WTC11 (cell line): Measurements from ENCODE around the gene FRRS1. TPM values are rescaled to one million over a fixed set of nuclear protein-coding genes. Genes with fewer than 3 reads are reported as not detected.

ENCODE experiments used
- ATAC-seq: fragments of 200-7000 bp; cut with Tn5 transposase; 2 replicates; pipeline ENCODE4 v1.10.0; 2021; ENCODE audit warnings: mild to moderate bottlenecking, moderate library complexity
- CTCF ChIA-PET: fragments of 300-600 bp; sonication (Branson Sonifier 250); formaldehyde crosslinking; loops from one replicate; lab custom pipeline; 2021; ENCODE audit warnings: antibody characterized with exemption; lab: Charles Lee
- POLR2A ChIA-PET: fragments of 350-600 bp; sonication (Branson Sonifier 250); formaldehyde crosslinking; loops from one replicate; lab custom pipeline; 2021; ENCODE audit warnings: antibody characterized with exemption; lab: Charles Lee
- DNase-seq: peaks from one replicate; pipeline ENCODE4 v3.0.0; 2021; ENCODE audit warnings: low spot score
- H3K27ac Mint-ChIP-seq: 2 replicates; pipeline ENCODE4 v1.8.0; 2021; ENCODE audit warnings: mixed read lengths
- H3K27me3 Mint-ChIP-seq: 2 replicates; pipeline ENCODE4 v1.8.0; 2021; ENCODE audit warnings: low read depth, mild to moderate bottlenecking, moderate library complexity, mixed read lengths
- H3K36me3 Mint-ChIP-seq: 2 replicates; pipeline ENCODE4 v1.8.0; 2021; ENCODE audit warnings: mixed read lengths
- H3K4me1 Mint-ChIP-seq: 2 replicates; pipeline ENCODE4 v1.8.0; 2022; ENCODE audit warnings: mixed read lengths
- H3K4me3 Mint-ChIP-seq: 2 replicates; pipeline ENCODE4 v1.8.0; 2021; ENCODE audit warnings: mild to moderate bottlenecking, moderate library complexity, mixed read lengths
- H3K9me3 Mint-ChIP-seq: 2 replicates; pipeline ENCODE4 v1.8.0; 2021; ENCODE audit warnings: mixed read lengths
- CREB1 ChIP-seq: sonication (generic); formaldehyde crosslinking; IDR thresholded peaks from 2 replicates; pipeline ENCODE4 v1.8.0; 2023; ENCODE audit warnings: mild to moderate bottlenecking, missing genetic modification reagents
- CREM ChIP-seq: sonication (generic); formaldehyde crosslinking; IDR thresholded peaks from 2 replicates; pipeline ENCODE4 v1.8.1; 2022; ENCODE audit warnings: mild to moderate bottlenecking, missing genetic modification reagents, moderate library complexity
- ERG ChIP-seq: fragments of 250-450 bp; sonication (Bioruptor Pico); IDR thresholded peaks from 2 replicates; pipeline ENCODE4 v1.8.0; 2021; ENCODE audit warnings: mild to moderate bottlenecking
- ETV6 ChIP-seq: sonication (generic); formaldehyde crosslinking; IDR thresholded peaks from 2 replicates; pipeline ENCODE4 v1.8.1; 2022; ENCODE audit warnings: mild to moderate bottlenecking, missing genetic modification reagents
- FOXJ3 ChIP-seq: sonication (generic); formaldehyde crosslinking; IDR thresholded peaks from 2 replicates; pipeline ENCODE4 v1.9.0; 2021; ENCODE audit warnings: missing genetic modification reagents, mild to moderate bottlenecking, borderline replicate concordance
- FOXK1 ChIP-seq: sonication (generic); formaldehyde crosslinking; IDR thresholded peaks from 2 replicates; pipeline ENCODE4 v1.8.0; 2022; ENCODE audit warnings: mild to moderate bottlenecking, moderate library complexity, missing genetic modification reagents
- GRHL2 ChIP-seq: fragments of 250-450 bp; sonication (Bioruptor Pico); IDR thresholded peaks from 2 replicates; pipeline ENCODE4 v1.8.0; 2022; ENCODE audit warnings: mild to moderate bottlenecking, moderate library complexity; ENCODE audit not compliant: insufficient replicate concordance, severe bottlenecking
- HMGA2 ChIP-seq: fragments of 250-450 bp; sonication (Bioruptor Pico); IDR thresholded peaks from 2 replicates; pipeline ENCODE4 v1.4.0; 2021; ENCODE audit warnings: mild to moderate bottlenecking, moderate library complexity
- MXD4 ChIP-seq: fragments of 250-450 bp; sonication (Bioruptor Pico); IDR thresholded peaks from 2 replicates; pipeline ENCODE4 v1.8.0; 2021; ENCODE audit warnings: mild to moderate bottlenecking, moderate library complexity, borderline replicate concordance
- MYBL2 ChIP-seq: sonication (generic); formaldehyde crosslinking; IDR thresholded peaks from 2 replicates; pipeline ENCODE4 v1.8.1; 2023; ENCODE audit warnings: mild to moderate bottlenecking, moderate library complexity, missing genetic modification reagents
- NFE2L1 ChIP-seq: sonication (generic); formaldehyde crosslinking; IDR thresholded peaks from 2 replicates; pipeline ENCODE4 v1.8.1; 2023; ENCODE audit warnings: missing genetic modification reagents
- NR1H2 ChIP-seq: sonication (generic); formaldehyde crosslinking; IDR thresholded peaks from 2 replicates; pipeline ENCODE4 v1.9.0; 2021; ENCODE audit warnings: mild to moderate bottlenecking, moderate library complexity, missing genetic modification reagents
- PRRX2 ChIP-seq: fragments of 250-450 bp; sonication (Bioruptor Pico); IDR thresholded peaks from 2 replicates; pipeline ENCODE4 v1.8.0; 2021; ENCODE audit warnings: mild to moderate bottlenecking
- RELA ChIP-seq: sonication (generic); formaldehyde crosslinking; IDR thresholded peaks from 2 replicates; pipeline ENCODE4 v1.8.1; 2022; ENCODE audit warnings: missing genetic modification reagents, mild to moderate bottlenecking, borderline replicate concordance
- SMAD3 ChIP-seq: sonication (generic); formaldehyde crosslinking; IDR thresholded peaks from 2 replicates; pipeline ENCODE4 v1.8.0; 2022; ENCODE audit warnings: missing genetic modification reagents, mild to moderate bottlenecking, borderline replicate concordance
- TCF7 ChIP-seq: sonication (generic); formaldehyde crosslinking; IDR thresholded peaks from 2 replicates; pipeline ENCODE4 v1.8.0; 2022; ENCODE audit warnings: mild to moderate bottlenecking, low read depth, missing genetic modification reagents, moderate library complexity
- TEAD1 ChIP-seq: sonication (generic); formaldehyde crosslinking; IDR thresholded peaks from 2 replicates; pipeline ENCODE4 v1.8.0; 2022; ENCODE audit warnings: mild to moderate bottlenecking, missing genetic modification reagents
- TP53 ChIP-seq: sonication (generic); formaldehyde crosslinking; IDR thresholded peaks from 2 replicates; pipeline ENCODE4 v1.8.1; 2023; ENCODE audit warnings: mild to moderate bottlenecking, missing genetic modification reagents
- ZNF317 ChIP-seq: sonication (generic); formaldehyde crosslinking; IDR thresholded peaks from 2 replicates; pipeline ENCODE4 v1.8.1; 2023; ENCODE audit warnings: low read depth, mild to moderate bottlenecking, moderate library complexity, missing genetic modification reagents, borderline replicate concordance
- ZNF512 ChIP-seq: sonication (generic); formaldehyde crosslinking; IDR thresholded peaks from 2 replicates; pipeline ENCODE4 v1.8.1; 2022; ENCODE audit warnings: missing genetic modification reagents, borderline replicate concordance
- ZNF671 ChIP-seq: fragments of 250-450 bp; sonication (Bioruptor Pico); IDR thresholded peaks from 2 replicates; pipeline ENCODE4 v1.8.0; 2021; ENCODE audit warnings: mild to moderate bottlenecking
- total RNA-seq: library from RNA; stranded (reverse); gene quantifications from 3 replicates; pipeline ENCODE4 v1.2.3, GENCODE V29; 2021
- TF ChIP-seq, protein P1 (sequence below): sonication (generic); formaldehyde crosslinking; IDR thresholded peaks from 2 replicates; pipeline ENCODE4 v1.8.1; 2023; ENCODE audit warnings: mild to moderate bottlenecking, missing genetic modification reagents, moderate library complexity
- TF ChIP-seq, protein P2 (sequence below): sonication (generic); formaldehyde crosslinking; IDR thresholded peaks from 2 replicates; pipeline ENCODE4 v1.8.1; 2023; ENCODE audit warnings: mild to moderate bottlenecking, missing genetic modification reagents, borderline replicate concordance
- TF ChIP-seq, protein P3 (sequence below): sonication (generic); formaldehyde crosslinking; IDR thresholded peaks from 2 replicates; pipeline ENCODE4 v1.8.1; 2023; ENCODE audit warnings: mild to moderate bottlenecking, missing genetic modification reagents, moderate library complexity
- TF ChIP-seq, protein P4 (sequence below): sonication (generic); formaldehyde crosslinking; IDR thresholded peaks from 2 replicates; pipeline ENCODE4 v1.8.1; 2023; ENCODE audit warnings: mild to moderate bottlenecking, moderate library complexity, missing genetic modification reagents

FRRS1 gene
- total RNA-seq, 1 experiment from 2014 or later, result 6.2 TPM

GRCh38 chr1:99781798-99782197 is 15.4 kb upstream of the FRRS1 start (continued):
- TF ChIP-seq CREM (CRISPR knock-in tag) (no peak), RELA (no peak), SMAD3 (CRISPR knock-in tag) (no peak), MYBL2 (CRISPR knock-in tag) (no peak), PRRX2 (no peak), NR1H2 (CRISPR knock-in tag) (no peak), CREB1 (no peak), HMGA2 (CRISPR knock-in tag) (no peak)
- TF ChIP-seq, protein P1, sequence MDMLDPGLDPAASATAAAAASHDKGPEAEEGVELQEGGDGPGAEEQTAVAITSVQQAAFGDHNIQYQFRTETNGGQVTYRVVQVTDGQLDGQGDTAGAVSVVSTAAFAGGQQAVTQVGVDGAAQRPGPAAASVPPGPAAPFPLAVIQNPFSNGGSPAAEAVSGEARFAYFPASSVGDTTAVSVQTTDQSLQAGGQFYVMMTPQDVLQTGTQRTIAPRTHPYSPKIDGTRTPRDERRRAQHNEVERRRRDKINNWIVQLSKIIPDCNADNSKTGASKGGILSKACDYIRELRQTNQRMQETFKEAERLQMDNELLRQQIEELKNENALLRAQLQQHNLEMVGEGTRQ (CRISPR knock-in tag), result no peak

DNA sequence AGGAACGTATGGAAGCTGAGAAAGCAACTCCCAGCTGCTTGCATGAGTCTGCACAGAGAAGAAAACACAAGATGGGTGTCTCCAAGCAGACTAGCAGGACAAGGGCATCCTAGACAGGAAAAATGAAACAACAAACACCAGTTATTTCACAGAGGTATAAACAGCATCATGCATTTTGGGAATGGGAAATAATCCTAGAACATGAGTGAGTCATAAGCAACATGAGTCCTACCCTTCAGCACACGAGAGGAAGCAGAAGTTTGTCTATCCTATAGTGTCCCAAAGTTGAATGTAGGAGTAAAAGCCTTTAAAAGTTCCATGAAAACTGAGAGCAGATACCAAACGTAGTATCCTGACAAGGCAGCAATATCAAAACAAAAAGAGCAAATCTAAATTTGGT is 11.3 kb upstream of the FRRS1 start:
- ATAC-seq, result no peak
- POLR2A ChIA-PET, result no interaction called here
- CTCF ChIA-PET, result no interaction called here
- Mint-ChIP-seq H3K27ac (no peak overlapping the region), H3K9me3 (no peaks in the 10 kb centered on the region), H3K4me3 (no peak overlapping the region), H3K27me3 (no peaks in the 10 kb centered on the region), H3K4me1 (0 out of 2 replicates have a peak, but pooled peaks cover 3% of the 10 kb centered on the region), H3K36me3 (no peaks in the 10 kb centered on the region)
- no peak for DNase-seq
- no peak for TF ChIP-seq FOXJ3 (CRISPR knock-in tag)
- no peak for TF ChIP-seq CREM (CRISPR knock-in tag)
- no peak for TF ChIP-seq ZNF671 (CRISPR knock-in tag)
- no peak for TF ChIP-seq MXD4 (CRISPR knock-in tag)
- no peak for TF ChIP-seq ZNF317 (CRISPR knock-in tag)
- TF ChIP-seq, protein P2, sequence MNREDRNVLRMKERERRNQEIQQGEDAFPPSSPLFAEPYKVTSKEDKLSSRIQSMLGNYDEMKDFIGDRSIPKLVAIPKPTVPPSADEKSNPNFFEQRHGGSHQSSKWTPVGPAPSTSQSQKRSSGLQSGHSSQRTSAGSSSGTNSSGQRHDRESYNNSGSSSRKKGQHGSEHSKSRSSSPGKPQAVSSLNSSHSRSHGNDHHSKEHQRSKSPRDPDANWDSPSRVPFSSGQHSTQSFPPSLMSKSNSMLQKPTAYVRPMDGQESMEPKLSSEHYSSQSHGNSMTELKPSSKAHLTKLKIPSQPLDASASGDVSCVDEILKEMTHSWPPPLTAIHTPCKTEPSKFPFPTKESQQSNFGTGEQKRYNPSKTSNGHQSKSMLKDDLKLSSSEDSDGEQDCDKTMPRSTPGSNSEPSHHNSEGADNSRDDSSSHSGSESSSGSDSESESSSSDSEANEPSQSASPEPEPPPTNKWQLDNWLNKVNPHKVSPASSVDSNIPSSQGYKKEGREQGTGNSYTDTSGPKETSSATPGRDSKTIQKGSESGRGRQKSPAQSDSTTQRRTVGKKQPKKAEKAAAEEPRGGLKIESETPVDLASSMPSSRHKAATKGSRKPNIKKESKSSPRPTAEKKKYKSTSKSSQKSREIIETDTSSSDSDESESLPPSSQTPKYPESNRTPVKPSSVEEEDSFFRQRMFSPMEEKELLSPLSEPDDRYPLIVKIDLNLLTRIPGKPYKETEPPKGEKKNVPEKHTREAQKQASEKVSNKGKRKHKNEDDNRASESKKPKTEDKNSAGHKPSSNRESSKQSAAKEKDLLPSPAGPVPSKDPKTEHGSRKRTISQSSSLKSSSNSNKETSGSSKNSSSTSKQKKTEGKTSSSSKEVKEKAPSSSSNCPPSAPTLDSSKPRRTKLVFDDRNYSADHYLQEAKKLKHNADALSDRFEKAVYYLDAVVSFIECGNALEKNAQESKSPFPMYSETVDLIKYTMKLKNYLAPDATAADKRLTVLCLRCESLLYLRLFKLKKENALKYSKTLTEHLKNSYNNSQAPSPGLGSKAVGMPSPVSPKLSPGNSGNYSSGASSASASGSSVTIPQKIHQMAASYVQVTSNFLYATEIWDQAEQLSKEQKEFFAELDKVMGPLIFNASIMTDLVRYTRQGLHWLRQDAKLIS (CRISPR knock-in tag), result no peak
- no peak for TF ChIP-seq ERG (CRISPR knock-in tag)
- no peak for TF ChIP-seq FOXK1 (CRISPR knock-in tag)
- no peak for TF ChIP-seq ETV6
- TF ChIP-seq, protein P3, sequence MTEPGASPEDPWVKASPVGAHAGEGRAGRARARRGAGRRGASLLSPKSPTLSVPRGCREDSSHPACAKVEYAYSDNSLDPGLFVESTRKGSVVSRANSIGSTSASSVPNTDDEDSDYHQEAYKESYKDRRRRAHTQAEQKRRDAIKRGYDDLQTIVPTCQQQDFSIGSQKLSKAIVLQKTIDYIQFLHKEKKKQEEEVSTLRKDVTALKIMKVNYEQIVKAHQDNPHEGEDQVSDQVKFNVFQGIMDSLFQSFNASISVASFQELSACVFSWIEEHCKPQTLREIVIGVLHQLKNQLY (CRISPR knock-in tag), result no peak
- TF ChIP-seq PRRX2, result no peak
- no peak for TF ChIP-seq TEAD1 (CRISPR knock-in tag)
- TF ChIP-seq TCF7, result no peak
- no peak for TF ChIP-seq TP53 (CRISPR knock-in tag)
- TF ChIP-seq GRHL2 (CRISPR knock-in tag), result no peak
- TF ChIP-seq, protein P4, sequence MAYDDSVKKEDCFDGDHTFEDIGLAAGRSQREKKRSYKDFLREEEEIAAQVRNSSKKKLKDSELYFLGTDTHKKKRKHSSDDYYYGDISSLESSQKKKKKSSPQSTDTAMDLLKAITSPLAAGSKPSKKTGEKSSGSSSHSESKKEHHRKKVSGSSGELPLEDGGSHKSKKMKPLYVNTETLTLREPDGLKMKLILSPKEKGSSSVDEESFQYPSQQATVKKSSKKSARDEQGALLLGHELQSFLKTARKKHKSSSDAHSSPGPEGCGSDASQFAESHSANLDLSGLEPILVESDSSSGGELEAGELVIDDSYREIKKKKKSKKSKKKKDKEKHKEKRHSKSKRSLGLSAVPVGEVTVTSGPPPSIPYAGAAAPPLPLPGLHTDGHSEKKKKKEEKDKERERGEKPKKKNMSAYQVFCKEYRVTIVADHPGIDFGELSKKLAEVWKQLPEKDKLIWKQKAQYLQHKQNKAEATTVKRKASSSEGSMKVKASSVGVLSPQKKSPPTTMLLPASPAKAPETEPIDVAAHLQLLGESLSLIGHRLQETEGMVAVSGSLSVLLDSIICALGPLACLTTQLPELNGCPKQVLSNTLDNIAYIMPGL, result no peak
- no peak for TF ChIP-seq NFE2L1 (CRISPR knock-in tag)
- no peak for TF ChIP-seq ZNF512
